ENCODE measurements around the gene MDGA2. TPM values are rescaled to one million over a fixed set of nuclear protein-coding genes. Genes with fewer than 3 reads are reported as not detected.

MDGA2 gene
- total RNA-seq, 1 donor from 2014 or later = not detected

DNA sequence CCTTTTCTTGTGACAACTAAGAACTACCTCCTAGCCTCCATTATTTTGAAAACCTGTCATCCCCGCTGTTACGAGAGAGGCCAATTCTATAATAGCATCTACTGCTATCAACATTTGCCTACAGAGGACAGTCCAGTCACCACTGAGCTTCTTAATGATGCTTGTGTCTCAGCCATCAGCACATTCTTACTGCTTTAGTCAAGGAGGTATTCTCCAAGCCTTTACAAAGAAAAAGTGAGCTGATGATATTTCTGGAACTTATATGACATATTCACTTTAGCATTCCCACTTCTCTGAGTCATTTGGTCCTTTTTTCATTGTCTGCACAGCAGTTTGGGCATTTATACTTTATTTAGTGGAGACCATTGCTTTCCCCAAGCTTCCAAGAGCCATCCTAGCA is 526.1 kb downstream of the MDGA2 start:
- no peaks in the 10 kb centered on the region for H3K36me3 ChIP-seq
- DNase-seq (no peak), ATAC-seq (no peak)
- no peaks in the 10 kb centered on the region for H3K9me3 ChIP-seq
- no peaks in the 10 kb centered on the region for H3K4me1 ChIP-seq
- H3K27ac ChIP-seq = no peak overlapping the region
- no peak overlapping the region for H3K4me3 ChIP-seq
- TF ChIP-seq, protein P1, sequence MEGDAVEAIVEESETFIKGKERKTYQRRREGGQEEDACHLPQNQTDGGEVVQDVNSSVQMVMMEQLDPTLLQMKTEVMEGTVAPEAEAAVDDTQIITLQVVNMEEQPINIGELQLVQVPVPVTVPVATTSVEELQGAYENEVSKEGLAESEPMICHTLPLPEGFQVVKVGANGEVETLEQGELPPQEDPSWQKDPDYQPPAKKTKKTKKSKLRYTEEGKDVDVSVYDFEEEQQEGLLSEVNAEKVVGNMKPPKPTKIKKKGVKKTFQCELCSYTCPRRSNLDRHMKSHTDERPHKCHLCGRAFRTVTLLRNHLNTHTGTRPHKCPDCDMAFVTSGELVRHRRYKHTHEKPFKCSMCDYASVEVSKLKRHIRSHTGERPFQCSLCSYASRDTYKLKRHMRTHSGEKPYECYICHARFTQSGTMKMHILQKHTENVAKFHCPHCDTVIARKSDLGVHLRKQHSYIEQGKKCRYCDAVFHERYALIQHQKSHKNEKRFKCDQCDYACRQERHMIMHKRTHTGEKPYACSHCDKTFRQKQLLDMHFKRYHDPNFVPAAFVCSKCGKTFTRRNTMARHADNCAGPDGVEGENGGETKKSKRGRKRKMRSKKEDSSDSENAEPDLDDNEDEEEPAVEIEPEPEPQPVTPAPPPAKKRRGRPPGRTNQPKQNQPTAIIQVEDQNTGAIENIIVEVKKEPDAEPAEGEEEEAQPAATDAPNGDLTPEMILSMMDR (IDR thresholded peaks at IDR 0.05) = no peak
- no peaks in the 10 kb centered on the region for H3K27me3 ChIP-seq
- intact Hi-C loops (cut with DNase I) = no loop called here

DNA sequence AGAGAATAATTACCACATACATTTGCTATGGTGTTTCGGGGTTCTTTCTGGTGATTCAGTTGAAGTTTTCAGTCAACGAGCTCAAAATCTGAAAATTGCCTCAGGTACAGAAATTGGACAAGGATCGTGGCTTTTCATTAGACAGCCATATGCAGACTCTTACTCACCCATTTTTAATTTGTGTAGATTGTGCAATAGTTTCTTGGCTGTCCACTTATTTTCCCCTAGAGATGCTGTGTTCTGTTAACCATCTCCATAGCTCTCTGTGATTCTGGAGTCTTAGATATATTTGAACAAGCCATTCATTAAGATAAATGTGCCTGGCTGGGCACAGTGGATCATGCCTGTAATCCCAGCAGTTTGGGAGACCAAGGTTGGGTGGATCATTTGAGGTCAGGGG is 526.7 kb downstream of the MDGA2 start:
- no peak for DNase-seq

DNA sequence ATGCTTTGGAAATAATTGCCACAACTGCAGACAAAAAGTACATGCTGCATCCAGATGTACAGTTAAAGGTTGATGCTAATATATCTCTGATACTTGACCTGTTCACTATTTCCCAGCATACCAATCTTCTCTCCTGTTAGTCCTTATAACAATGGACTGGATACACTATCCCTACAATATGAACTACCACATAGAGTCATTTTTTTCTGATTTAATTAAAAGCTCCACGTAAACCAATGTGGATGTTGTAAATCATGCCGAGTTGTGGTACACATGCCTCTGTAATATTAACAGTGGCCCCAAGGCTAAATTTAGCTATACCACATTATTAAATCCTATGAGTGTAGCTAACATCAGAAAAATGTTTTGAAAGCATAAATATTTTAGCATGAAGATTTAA is 554.8 kb downstream of the MDGA2 start:
- H3K27ac ChIP-seq = no peak overlapping the region
- H3K27me3 ChIP-seq = no peaks in the 10 kb centered on the region
- ATAC-seq = no peak
- no peaks in the 10 kb centered on the region for H3K36me3 ChIP-seq
- intact Hi-C loops (cut with DNase I) = no loop called here
- no peak overlapping the region for H3K4me3 ChIP-seq
- TF ChIP-seq, protein P1 (IDR thresholded peaks at IDR 0.05) = no peak
- no peaks in the 10 kb centered on the region for H3K9me3 ChIP-seq
- no peak for DNase-seq
- no peaks in the 10 kb centered on the region for H3K4me1 ChIP-seq

More for the DNA sequence above, 526.7 kb downstream of the MDGA2 start:
- Histone ChIP-seq H3K36me3 (no peaks in the 10 kb centered on the region), H3K9me3 (no peaks in the 10 kb centered on the region), H3K27me3 (no peaks in the 10 kb centered on the region), H3K27ac (no peak overlapping the region), H3K4me1 (no peaks in the 10 kb centered on the region), H3K4me3 (no peak overlapping the region)
- ATAC-seq = no peak
- intact Hi-C loops (cut with DNase I) = no loop called here
- TF ChIP-seq, protein P1 (IDR thresholded peaks at IDR 0.05) = no peak

DNA sequence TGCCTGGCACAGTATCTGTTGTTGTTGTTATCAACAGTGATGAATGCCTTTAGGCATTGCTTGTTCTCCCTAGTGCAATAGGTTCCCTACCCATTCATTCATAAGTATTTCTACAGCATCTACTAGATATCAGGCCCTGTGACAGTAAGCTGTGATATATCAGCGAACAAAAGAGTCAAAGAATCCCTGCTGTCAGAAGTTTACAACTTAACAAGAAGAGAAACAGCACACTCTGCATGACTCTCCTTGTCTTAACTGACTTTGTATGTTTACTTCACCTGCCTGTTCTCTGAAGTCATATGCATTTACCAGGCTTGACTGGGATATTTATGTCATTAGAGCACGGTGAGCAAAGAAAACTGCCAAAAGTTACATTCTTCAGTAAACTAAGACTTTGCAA is 571.6 kb downstream of the MDGA2 start:
- H3K36me3 ChIP-seq = no peaks in the 10 kb centered on the region
- H3K9me3 ChIP-seq = no peaks in the 10 kb centered on the region
- DNase-seq (no peak), ATAC-seq (no peak)
- no peaks in the 10 kb centered on the region for H3K4me1 ChIP-seq
- intact Hi-C loops (cut with DNase I) = no loop called here
- no peak overlapping the region for H3K27ac ChIP-seq
- no peaks in the 10 kb centered on the region for H3K27me3 ChIP-seq
- H3K4me3 ChIP-seq = no peak overlapping the region
- TF ChIP-seq, protein P1 (IDR thresholded peaks at IDR 0.05) = no peak

DNA sequence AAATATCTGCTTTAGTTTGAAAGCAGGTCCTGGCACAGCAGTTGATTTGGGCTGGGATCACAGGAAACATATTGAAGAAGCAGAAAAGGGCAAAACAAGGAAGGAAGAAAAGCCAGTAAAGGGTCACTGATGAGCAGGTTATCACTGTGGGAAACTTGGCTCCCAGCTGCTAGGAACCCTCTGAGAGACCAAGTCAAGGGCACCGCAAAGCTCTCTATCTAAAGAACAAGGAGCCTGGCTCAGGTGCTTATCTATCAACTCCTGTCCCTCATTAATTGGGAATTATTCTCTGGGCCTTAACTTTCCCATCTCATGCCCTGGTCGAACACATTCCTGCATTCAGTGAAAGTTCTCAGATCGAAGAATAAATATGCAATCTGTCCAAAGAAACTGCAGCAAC is 572.9 kb downstream of the MDGA2 start:
- Histone ChIP-seq H3K9me3 (no peaks in the 10 kb centered on the region), H3K4me3 (no peak overlapping the region), H3K27me3 (no peaks in the 10 kb centered on the region), H3K27ac (no peak overlapping the region), H3K4me1 (no peaks in the 10 kb centered on the region), H3K36me3 (no peaks in the 10 kb centered on the region)
- intact Hi-C loops (cut with DNase I) = no loop called here
- TF ChIP-seq, protein P1 (IDR thresholded peaks at IDR 0.05) = no peak
- ATAC-seq (no peak), DNase-seq (no peak)

DNA sequence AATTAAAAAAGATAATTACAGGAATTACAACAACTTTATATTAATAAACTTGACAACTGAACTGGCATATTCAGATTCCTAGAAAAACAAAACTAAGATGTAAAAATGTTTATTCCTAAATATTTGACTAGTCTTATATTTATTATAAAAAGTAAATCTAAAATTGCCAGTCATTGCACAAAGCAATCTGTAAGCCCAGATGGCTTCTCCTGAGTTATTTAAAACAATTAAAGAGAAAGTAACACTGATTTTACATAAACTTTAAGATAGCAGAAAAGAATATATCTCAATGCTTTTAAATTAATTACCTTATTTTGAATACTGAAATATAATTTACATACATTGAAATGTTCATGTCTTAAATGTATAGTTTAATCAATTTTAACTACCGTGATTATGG is 589.7 kb downstream of the MDGA2 start:
- H3K36me3 ChIP-seq = no peaks in the 10 kb centered on the region
- intact Hi-C loops (cut with DNase I) = no loop called here
- H3K27me3 ChIP-seq = no peaks in the 10 kb centered on the region
- ATAC-seq (no peak), DNase-seq (no peak)
- no peaks in the 10 kb centered on the region for H3K4me1 ChIP-seq
- peaks cover 3% of the 10 kb centered on the region for H3K9me3 ChIP-seq
- H3K27ac ChIP-seq = no peak overlapping the region
- TF ChIP-seq, protein P1 (IDR thresholded peaks at IDR 0.05) = no peak
- no peak overlapping the region for H3K4me3 ChIP-seq

Data from upper lobe of right lung (tissue), 1 donor.